Hepatocyte (in vitro differentiated cells): ENCODE measurements around the gene SARDH. TPM values are rescaled to one million over a fixed set of nuclear protein-coding genes. Genes with fewer than 3 reads are reported as not detected.

Experiments
- DNase-seq: peaks from one replicate; pipeline ENCODE4 v3.0.0-alpha.2; 2016; ENCODE audit warnings: low spot score
- H2AFZ ChIP-seq: fragments of 200-600 bp; sonication (generic); 2 replicates; pipeline ENCODE4 v1.6.0; 2016; ENCODE audit warnings: antibody characterized with exemption, mild to moderate bottlenecking
- H3K27ac ChIP-seq: fragments of 200-600 bp; sonication (generic); 2 replicates; pipeline ENCODE4 v1.5.1; 2016; ENCODE audit warnings: mild to moderate bottlenecking
- H3K27me3 ChIP-seq: fragments of 200-600 bp; sonication (generic); 2 replicates; pipeline ENCODE4 v1.6.1; 2016
- H3K36me3 ChIP-seq: fragments of 200-600 bp; sonication (generic); replicated peaks from 2 replicates; pipeline ENCODE4 v1.5.1; 2016; ENCODE audit warnings: low read depth; ENCODE audit not compliant: insufficient read depth
- H3K4me1 ChIP-seq: fragments of 200-600 bp; sonication (generic); 2 replicates; pipeline ENCODE4 v1.5.1; 2016; ENCODE audit warnings: mild to moderate bottlenecking, moderate library complexity; ENCODE audit not compliant: insufficient read depth
- H3K4me2 ChIP-seq: fragments of 200-600 bp; sonication (generic); 2 replicates; pipeline ENCODE4 v1.6.0; 2016
- H3K4me3 ChIP-seq: fragments of 200-600 bp; sonication (generic); 2 replicates; pipeline ENCODE4 v1.5.1; 2016; ENCODE audit warnings: mild to moderate bottlenecking
- H3K79me2 ChIP-seq: fragments of 200-600 bp; sonication (generic); 2 replicates; pipeline ENCODE4 v1.6.0; 2017; ENCODE audit warnings: mild to moderate bottlenecking
- H3K9me2 ChIP-seq: fragments of 200-600 bp; sonication (generic); replicated peaks from 2 replicates; pipeline ENCODE4 v1.6.0; 2017; ENCODE audit warnings: mild to moderate bottlenecking; ENCODE audit not compliant: insufficient read depth
- H3K9me3 ChIP-seq: fragments of 200-600 bp; sonication (generic); 2 replicates; pipeline ENCODE4 v1.5.1; 2016; ENCODE audit warnings: low read depth, mild to moderate bottlenecking
- H4K20me1 ChIP-seq: fragments of 200-600 bp; sonication (generic); 2 replicates; pipeline ENCODE4 v1.6.0; 2016; ENCODE audit warnings: mild to moderate bottlenecking; ENCODE audit not compliant: insufficient read depth, poor library complexity, severe bottlenecking
- EZH2 ChIP-seq: fragments of 200-600 bp; sonication (generic); IDR thresholded peaks from 2 replicates; pipeline ENCODE4 v1.6.1; 2016; ENCODE audit warnings: antibody characterized with exemption, mild to moderate bottlenecking, borderline replicate concordance
- EZH2phosphoT487 ChIP-seq: fragments of 200-600 bp; sonication (generic); IDR thresholded peaks from one replicate; pipeline ENCODE4 v1.6.1; 2018; ENCODE audit warnings: antibody characterized with exemption, mild to moderate bottlenecking, low read depth, moderate library complexity; ENCODE audit not compliant: unreplicated experiment, severe bottlenecking
- WGBS: methylation state at CpG from one replicate; pipeline ENCODE4 v1.1.6; 2016; ENCODE audit warnings: low lambda C conversion rate; ENCODE audit errors: missing lambda C conversion rate; 5-methylcytosine and 5-hydroxymethylcytosine counted together
- polyA plus RNA-seq: library from polyadenylated mRNA; unstranded; fragments of >200 nt; fragmentation: Nextera tagmentation; extraction: Ambion mirVana; gene quantifications from 2 replicates; pipeline ENCODE4 v1.2.1, GENCODE V29; 2016
- total RNA-seq: library from RNA; depleted of rRNA; stranded (reverse); fragments of >200 nt; gene quantifications from 2 replicates; pipeline ENCODE4 v1.2.3, GENCODE V29; 2014
- TF ChIP-seq, protein P1 (sequence below): fragments of 200-600 bp; sonication (generic); IDR thresholded peaks from 2 replicates; pipeline ENCODE4 v1.5.1; 2016; ENCODE audit warnings: antibody characterized with exemption, mild to moderate bottlenecking; ENCODE audit not compliant: poor library complexity

Gene SARDH
- total and polyA plus RNA-seq, 2 experiments from 2014 or later: 7.5 to 9.8 TPM

DNA sequence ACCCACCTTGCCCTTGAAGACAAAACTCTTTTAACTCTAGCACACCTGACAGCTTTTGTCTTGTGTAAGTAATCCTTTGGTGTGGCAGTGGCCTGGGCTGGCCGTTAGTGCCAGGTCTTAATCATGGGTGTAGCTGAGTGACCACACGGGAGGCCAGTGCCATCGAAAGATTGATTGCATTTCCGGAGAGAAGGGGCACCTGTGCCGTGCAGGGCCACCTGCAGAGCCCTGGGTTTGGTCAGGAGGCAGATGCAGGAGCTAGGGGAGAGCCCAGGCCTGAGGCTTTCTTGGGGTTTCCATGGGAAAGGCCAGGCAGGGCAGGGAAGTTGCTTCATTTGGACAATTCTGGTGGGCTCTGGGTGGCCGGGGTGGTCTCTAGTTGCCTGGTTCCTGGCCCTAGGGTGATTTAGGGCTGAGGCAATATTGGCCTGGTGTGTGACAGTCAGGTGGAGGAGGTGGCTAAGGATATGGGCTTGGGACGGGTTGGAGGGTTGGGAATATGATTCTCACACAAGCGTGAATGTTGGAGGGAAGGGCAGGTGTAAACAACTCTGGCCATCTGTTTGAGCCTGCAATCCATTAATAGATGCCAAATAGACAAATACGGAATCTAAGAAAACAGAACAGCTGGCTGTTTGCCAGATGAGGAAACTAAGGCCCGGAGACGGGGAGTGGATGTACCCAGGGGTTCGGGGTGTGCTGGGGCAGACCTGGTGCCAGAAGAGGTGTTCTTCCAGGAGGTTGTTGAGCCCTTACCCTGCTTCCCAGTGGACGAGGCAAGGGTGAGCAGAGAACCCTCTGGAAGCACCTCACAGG, 97.4 kb downstream of the SARDH start:
- DNase-seq: no peak
- H2AFZ ChIP-seq: no peak overlapping the region
- no peaks in the 10 kb centered on the region for H3K4me1 ChIP-seq
- no peaks in the 10 kb centered on the region for H3K9me2 ChIP-seq
- H4K20me1 ChIP-seq: no peaks in the 10 kb centered on the region
- no peaks in the 10 kb centered on the region for H3K79me2 ChIP-seq
- no peaks in the 10 kb centered on the region for H3K36me3 ChIP-seq
- H3K9me3 ChIP-seq: no peaks in the 10 kb centered on the region
- H3K4me3 ChIP-seq: no peak overlapping the region
- TF ChIP-seq, protein P1, sequence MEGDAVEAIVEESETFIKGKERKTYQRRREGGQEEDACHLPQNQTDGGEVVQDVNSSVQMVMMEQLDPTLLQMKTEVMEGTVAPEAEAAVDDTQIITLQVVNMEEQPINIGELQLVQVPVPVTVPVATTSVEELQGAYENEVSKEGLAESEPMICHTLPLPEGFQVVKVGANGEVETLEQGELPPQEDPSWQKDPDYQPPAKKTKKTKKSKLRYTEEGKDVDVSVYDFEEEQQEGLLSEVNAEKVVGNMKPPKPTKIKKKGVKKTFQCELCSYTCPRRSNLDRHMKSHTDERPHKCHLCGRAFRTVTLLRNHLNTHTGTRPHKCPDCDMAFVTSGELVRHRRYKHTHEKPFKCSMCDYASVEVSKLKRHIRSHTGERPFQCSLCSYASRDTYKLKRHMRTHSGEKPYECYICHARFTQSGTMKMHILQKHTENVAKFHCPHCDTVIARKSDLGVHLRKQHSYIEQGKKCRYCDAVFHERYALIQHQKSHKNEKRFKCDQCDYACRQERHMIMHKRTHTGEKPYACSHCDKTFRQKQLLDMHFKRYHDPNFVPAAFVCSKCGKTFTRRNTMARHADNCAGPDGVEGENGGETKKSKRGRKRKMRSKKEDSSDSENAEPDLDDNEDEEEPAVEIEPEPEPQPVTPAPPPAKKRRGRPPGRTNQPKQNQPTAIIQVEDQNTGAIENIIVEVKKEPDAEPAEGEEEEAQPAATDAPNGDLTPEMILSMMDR: no peak
- TF ChIP-seq EZH2 (no peak), EZH2phosphoT487 (no peak)
- no peak overlapping the region for H3K4me2 ChIP-seq
- H3K27ac ChIP-seq: no peak overlapping the region
- WGBS: 85% methylated on average over 13 of the region's 13 CpGs
- H3K27me3 ChIP-seq: no peaks in the 10 kb centered on the region

DNA sequence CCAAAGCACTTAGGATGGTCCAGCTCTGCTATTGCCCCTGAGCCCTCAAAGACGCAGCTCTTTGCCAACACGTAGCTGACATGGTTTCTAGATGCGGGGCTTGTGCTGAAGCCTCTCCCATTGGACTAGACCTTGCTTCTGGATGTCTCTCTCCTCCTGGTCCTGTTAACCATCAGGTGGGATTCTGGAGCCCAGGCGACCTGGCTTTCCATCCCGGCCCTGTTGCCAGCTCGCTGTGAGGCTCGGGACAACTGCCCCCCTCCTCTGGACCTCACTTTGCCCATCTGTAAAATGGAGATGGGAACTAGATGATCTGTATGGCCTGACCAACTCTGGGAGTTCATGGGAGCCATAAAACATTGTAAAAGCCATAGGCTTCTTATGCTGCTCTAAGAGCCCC, 98.0 kb downstream of the SARDH start:
- Histone ChIP-seq H3K4me3 (no peak overlapping the region), H2AFZ (no peak overlapping the region), H3K27ac (no peak overlapping the region), H3K36me3 (no peaks in the 10 kb centered on the region), H4K20me1 (no peaks in the 10 kb centered on the region), H3K9me2 (no peaks in the 10 kb centered on the region), H3K79me2 (no peaks in the 10 kb centered on the region), H3K4me1 (no peaks in the 10 kb centered on the region), H3K9me3 (no peaks in the 10 kb centered on the region), H3K27me3 (no peaks in the 10 kb centered on the region), H3K4me2 (no peak overlapping the region)
- no peak for DNase-seq
- WGBS: 92% methylated on average over 7 of the region's 7 CpGs
- TF ChIP-seq EZH2: no peak
- no peak for TF ChIP-seq EZH2phosphoT487
- TF ChIP-seq, protein P1: no peak

DNA sequence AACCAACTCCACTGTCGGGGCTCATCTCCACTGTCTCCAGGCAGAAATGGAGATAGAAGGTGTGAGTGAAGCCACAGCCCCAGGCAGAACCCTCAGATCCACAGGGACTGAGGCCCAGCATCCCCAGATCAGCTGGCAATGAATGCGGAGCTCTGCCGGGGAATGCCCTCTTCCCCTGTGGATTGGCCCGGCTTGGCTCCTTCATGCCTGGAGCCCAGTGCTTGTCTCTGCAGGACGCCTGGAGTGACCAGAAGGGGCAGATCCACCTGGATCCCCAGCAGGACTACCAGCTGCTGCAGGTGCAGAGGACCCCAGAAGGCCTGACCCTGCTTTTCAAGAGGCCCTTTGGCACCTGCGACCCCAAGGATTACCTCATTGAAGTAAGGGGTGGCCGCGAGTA, 98.5 kb downstream of the SARDH start:
- Histone ChIP-seq H2AFZ (no peak overlapping the region), H3K79me2 (no peaks in the 10 kb centered on the region), H3K9me3 (no peaks in the 10 kb centered on the region), H3K4me1 (no peaks in the 10 kb centered on the region), H3K27ac (no peak overlapping the region), H3K27me3 (no peaks in the 10 kb centered on the region), H4K20me1 (no peaks in the 10 kb centered on the region), H3K36me3 (no peaks in the 10 kb centered on the region), H3K4me3 (no peak overlapping the region), H3K4me2 (no peak overlapping the region), H3K9me2 (no peaks in the 10 kb centered on the region)
- TF ChIP-seq EZH2phosphoT487: no peak
- TF ChIP-seq EZH2: no peak
- TF ChIP-seq, protein P1: no peak
- WGBS: 87% methylated on average over 8 of the region's 8 CpGs
- DNase-seq: no peak
